ENCODE measurements around the gene TBL1Y. TPM values are rescaled to one million over a fixed set of nuclear protein-coding genes. Genes with fewer than 3 reads are reported as not detected.

TBL1Y gene
- total and polyA plus RNA-seq, 4 experiments from 2014 or later, result not detected

GRCh38 chrY:7102680-7103079 lies 192.2 kb downstream of the TBL1Y start:
- Mint-ChIP-seq H3K4me1 (peaks cover 0 to 46% (median 5%) of the 10 kb centered on the region in 4 donors), H3K27me3 (peaks cover 0 to 2% of the 10 kb centered on the region in 2 donors), H3K27ac (peak overlapping the region in 1 of 7 donors; percentile 31), H3K4me3 (no peak overlapping the region), H3K9me3 (no peaks in the 10 kb centered on the region), H3K36me3 (no peaks in the 10 kb centered on the region)
- POLR2A ChIA-PET (ENCODE audit: partially characterized antibody), result no interaction called here
- CTCF ChIA-PET (ENCODE audit: partially characterized antibody), result interaction anchor here (1.6 kb wide), 1 partner anchor 18 kb away, joined by 4 read pairs; no protein-coding TSS in a partner anchor
- intact Hi-C loops (cut with micrococcal nuclease), result no loop called here
- DNase-seq, result no peak
- Histone ChIP-seq H3K4me1 (ENCODE audit: insufficient read depth, low read length) (peaks cover 12% of the 10 kb centered on the region), H3K4me3 (ENCODE audit: low read length in 2 of 2) (no peak overlapping the region), H3K9me3 (ENCODE audit: control insufficient read depth in 1 of 2, low read length in 2 of 2) (no peaks in the 10 kb centered on the region), H3K27me3 (ENCODE audit: insufficient read depth, low read length) (no peaks in the 10 kb centered on the region), H3K36me3 (ENCODE audit: insufficient read depth, low read length) (no peaks in the 10 kb centered on the region), H3K27ac (ENCODE audit: low read depth, low read length) (no peak overlapping the region)

- Histone ChIP-seq H3K9me3 (ENCODE audit: control insufficient read depth in 1 of 2, low read length in 2 of 2) (no peaks in the 10 kb centered on the region), H3K27ac (ENCODE audit: low read depth, low read length) (no peak overlapping the region), H3K4me1 (ENCODE audit: insufficient read depth, low read length) (peaks cover 3% of the 10 kb centered on the region), H3K27me3 (ENCODE audit: insufficient read depth, low read length) (no peaks in the 10 kb centered on the region), H3K4me3 (ENCODE audit: low read length in 2 of 2) (no peak overlapping the region), H3K36me3 (ENCODE audit: insufficient read depth, low read length) (no peaks in the 10 kb centered on the region)
- intact Hi-C loops (cut with micrococcal nuclease), result no loop called here
- Mint-ChIP-seq H3K4me3 (no peak overlapping the region), H3K4me1 (peaks cover 0 to 33% (median 3%) of the 10 kb centered on the region in 4 donors), H3K36me3 (no peaks in the 10 kb centered on the region), H3K9me3 (no peaks in the 10 kb centered on the region), H3K27me3 (peaks cover 0 to 2% of the 10 kb centered on the region in 2 donors), H3K27ac (no peak overlapping the region)
- DNase-seq, result no peak
- ChIA-PET POLR2A (ENCODE audit: partially characterized antibody) (no interaction called here), CTCF (ENCODE audit: partially characterized antibody) (interaction anchor here (1.2 kb wide), 1 partner anchor 12 kb away, joined by 3 read pairs; no protein-coding TSS in a partner anchor)
These were observed 196.7 kb downstream of the TBL1Y start for GRCh38 chrY:7107179-7107578.

- H3K9me3 Mint-ChIP-seq, result peaks cover 0 to 2% (median 0%) of the 10 kb centered on the region in 8 donors
- Histone ChIP-seq H3K4me3 (ENCODE audit: low read length in 2 of 2) (no peak overlapping the region), H3K9me3 (ENCODE audit: control insufficient read depth in 1 of 2, low read length in 2 of 2) (no peaks in the 10 kb centered on the region), H3K36me3 (ENCODE audit: insufficient read depth, low read length) (no peaks in the 10 kb centered on the region), H3K4me1 (ENCODE audit: insufficient read depth, low read length) (peaks cover 3% of the 10 kb centered on the region), H3K27ac (ENCODE audit: low read depth, low read length) (no peak overlapping the region), H3K27me3 (ENCODE audit: insufficient read depth, low read length) (no peaks in the 10 kb centered on the region)
- ChIA-PET POLR2A (ENCODE audit: partially characterized antibody) (no interaction called here), CTCF (ENCODE audit: partially characterized antibody) (no interaction called here)
- no peaks in the 10 kb centered on the region for H3K27me3 Mint-ChIP-seq
- H3K4me1 Mint-ChIP-seq, result peaks cover 0 to 19% (median 2%) of the 10 kb centered on the region in 4 donors
- no peak overlapping the region for H3K27ac Mint-ChIP-seq
- DNase-seq, result no peak
- H3K4me3 Mint-ChIP-seq, result no peak overlapping the region
- intact Hi-C loops (cut with micrococcal nuclease), result no loop called here
- no peaks in the 10 kb centered on the region for H3K36me3 Mint-ChIP-seq
These were observed 199.6 kb downstream of the TBL1Y start for GRCh38 chrY:7110086-7110485.

GRCh38 chrY:7115871-7116270 lies 205.4 kb downstream of the TBL1Y start:
- Histone ChIP-seq H3K9me3 (ENCODE audit: control insufficient read depth in 1 of 2, low read length in 2 of 2) (no peaks in the 10 kb centered on the region), H3K27me3 (ENCODE audit: insufficient read depth, low read length) (no peaks in the 10 kb centered on the region), H3K4me3 (ENCODE audit: low read length in 2 of 2) (no peak overlapping the region), H3K4me1 (ENCODE audit: insufficient read depth, low read length) (no peaks in the 10 kb centered on the region), H3K27ac (ENCODE audit: low read depth, low read length) (no peak overlapping the region), H3K36me3 (ENCODE audit: insufficient read depth, low read length) (no peaks in the 10 kb centered on the region)
- Mint-ChIP-seq H3K27ac (no peak overlapping the region), H3K27me3 (no peaks in the 10 kb centered on the region), H3K4me3 (no peak overlapping the region), H3K9me3 (peaks cover 0 to 2% (median 0%) of the 10 kb centered on the region in 8 donors), H3K36me3 (no peaks in the 10 kb centered on the region), H3K4me1 (peaks cover 0 to 5% (median 2%) of the 10 kb centered on the region in 4 donors)
- POLR2A ChIA-PET (ENCODE audit: partially characterized antibody), result no interaction called here
- intact Hi-C loops (cut with micrococcal nuclease), result no loop called here
- DNase-seq, result no peak
- CTCF ChIA-PET (ENCODE audit: partially characterized antibody), result interaction anchor here (1.2 kb wide), 1 partner anchor 10 kb away, joined by 3 read pairs; no protein-coding TSS in a partner anchor

GRCh38 chrY:7122202-7122601 lies 211.7 kb downstream of the TBL1Y start:
- POLR2A ChIA-PET (ENCODE audit: partially characterized antibody), result no interaction called here
- no peaks in the 10 kb centered on the region for H3K36me3 ChIP-seq (ENCODE audit: insufficient read depth, low read length)
- intact Hi-C loops (cut with micrococcal nuclease), result no loop called here
- Mint-ChIP-seq H3K4me1 (peaks cover 0 to 6% (median 2%) of the 10 kb centered on the region in 4 donors), H3K27me3 (no peaks in the 10 kb centered on the region), H3K9me3 (no peaks in the 10 kb centered on the region), H3K27ac (no peak overlapping the region), H3K36me3 (no peaks in the 10 kb centered on the region), H3K4me3 (no peak overlapping the region)
- no peaks in the 10 kb centered on the region for H3K4me1 ChIP-seq (ENCODE audit: insufficient read depth, low read length)
- no peak for DNase-seq
- H3K27me3 ChIP-seq (ENCODE audit: insufficient read depth, low read length), result no peaks in the 10 kb centered on the region
- no peak overlapping the region for H3K4me3 ChIP-seq (ENCODE audit: low read length in 2 of 2)
- no peak overlapping the region for H3K27ac ChIP-seq (ENCODE audit: low read depth, low read length)
- CTCF ChIA-PET (ENCODE audit: partially characterized antibody), result no interaction called here
- no peaks in the 10 kb centered on the region for H3K9me3 ChIP-seq (ENCODE audit: control insufficient read depth in 1 of 2, low read length in 2 of 2)

GRCh38 chrY:7125136-7126056 lies 214.9 kb downstream of the TBL1Y start:
- H3K4me1 Mint-ChIP-seq, result peaks cover 0 to 2% (median 0%) of the 10 kb centered on the region in 4 donors
- Histone ChIP-seq H3K36me3 (ENCODE audit: insufficient read depth, low read length) (no peaks in the 10 kb centered on the region), H3K9me3 (ENCODE audit: control insufficient read depth in 1 of 2, low read length in 2 of 2) (no peaks in the 10 kb centered on the region), H3K27me3 (ENCODE audit: insufficient read depth, low read length) (no peaks in the 10 kb centered on the region), H3K27ac (ENCODE audit: low read depth, low read length) (no peak overlapping the region), H3K4me1 (ENCODE audit: insufficient read depth, low read length) (no peaks in the 10 kb centered on the region), H3K4me3 (ENCODE audit: low read length in 2 of 2) (no peak overlapping the region)
- no peaks in the 10 kb centered on the region for H3K27me3 Mint-ChIP-seq
- no peak overlapping the region for H3K27ac Mint-ChIP-seq
- DNase-seq, result no peak
- no peaks in the 10 kb centered on the region for H3K9me3 Mint-ChIP-seq
- no peaks in the 10 kb centered on the region for H3K36me3 Mint-ChIP-seq
- ChIA-PET POLR2A (ENCODE audit: partially characterized antibody) (no interaction called here), CTCF (ENCODE audit: partially characterized antibody) (no interaction called here)
- intact Hi-C loops (cut with micrococcal nuclease), result no loop called here
- no peak overlapping the region for H3K4me3 Mint-ChIP-seq

- POLR2A ChIA-PET (ENCODE audit: partially characterized antibody), result no interaction called here
- no peak overlapping the region for H3K27ac Mint-ChIP-seq
- no peaks in the 10 kb centered on the region for H3K36me3 Mint-ChIP-seq
- no peak overlapping the region for H3K4me3 ChIP-seq (ENCODE audit: low read length in 2 of 2)
- no peak overlapping the region for H3K27ac ChIP-seq (ENCODE audit: low read depth, low read length)
- H3K9me3 Mint-ChIP-seq, result no peaks in the 10 kb centered on the region
- H3K4me1 ChIP-seq (ENCODE audit: insufficient read depth, low read length), result no peaks in the 10 kb centered on the region
- no peaks in the 10 kb centered on the region for H3K9me3 ChIP-seq (ENCODE audit: control insufficient read depth in 1 of 2, low read length in 2 of 2)
- no peaks in the 10 kb centered on the region for H3K36me3 ChIP-seq (ENCODE audit: insufficient read depth, low read length)
- DNase-seq, result no peak
- CTCF ChIA-PET (ENCODE audit: partially characterized antibody), result no interaction called here
- H3K27me3 ChIP-seq (ENCODE audit: insufficient read depth, low read length), result no peaks in the 10 kb centered on the region
- no peak overlapping the region for H3K4me3 Mint-ChIP-seq
- no peaks in the 10 kb centered on the region for H3K27me3 Mint-ChIP-seq
- intact Hi-C loops (cut with micrococcal nuclease), result no loop called here
- H3K4me1 Mint-ChIP-seq, result peaks cover 0 to 2% (median 0%) of the 10 kb centered on the region in 4 donors
These were observed 217.7 kb downstream of the TBL1Y start for GRCh38 chrY:7128211-7128610.
